HuH-7.5 (cell line): Measurements from ENCODE around the gene MAP7.
"Not testable (repeated sequence)": the region's sequence is repeated elsewhere in the genome, so short reads cannot be mapped to it uniquely, and the experiment has no call there.

Source experiments
- DNase-seq: peaks from one replicate; pipeline ENCODE4 v3.0.0; 2011; ENCODE audit warnings: low spot score

Gene MAP7

GRCh38 chr6:136383268-136383937 is 166.8 kb downstream of the MAP7 start:
- no peak for DNase-seq

GRCh38 chr6:136382676-136383252 is 167.5 kb downstream of the MAP7 start:
- no peak for DNase-seq

GRCh38 chr6:136378888-136379287 is 171.3 kb downstream of the MAP7 start:
- DNase-seq: no peak

- not testable (repeated sequence) for DNase-seq
Observed at GRCh38 chr6:136375836-136376235, 174.4 kb downstream of the MAP7 start.

GRCh38 chr6:136371959-136372358 is 178.3 kb downstream of the MAP7 start:
- DNase-seq: no peak

- no peak for DNase-seq
Observed at GRCh38 chr6:136370988-136371728, 179.1 kb downstream of the MAP7 start.

GRCh38 chr6:136365776-136366354 is 184.4 kb downstream of the MAP7 start:
- DNase-seq: no peak

GRCh38 chr6:136362421-136363356 is 187.5 kb downstream of the MAP7 start:
- DNase-seq: no peak

GRCh38 chr6:136361787-136362186 is 188.4 kb downstream of the MAP7 start:
- DNase-seq: no peak

- DNase-seq: no peak
Observed at GRCh38 chr6:136360783-136361182, 189.4 kb downstream of the MAP7 start.

GRCh38 chr6:136359851-136360250 is 190.4 kb downstream of the MAP7 start:
- DNase-seq: no peak

- DNase-seq: no peak
Observed at GRCh38 chr6:136351518-136352110, 198.6 kb downstream of the MAP7 start.

- no peak for DNase-seq
Observed at GRCh38 chr6:136350914-136351313, 199.3 kb downstream of the MAP7 start.

- no peak for DNase-seq
Observed at GRCh38 chr6:136347847-136348246, 202.4 kb downstream of the MAP7 start.

GRCh38 chr6:136345145-136345544 is 205.1 kb downstream of the MAP7 start:
- DNase-seq: no peak

GRCh38 chr6:136344420-136344819 is 205.8 kb downstream of the MAP7 start:
- DNase-seq: no peak

GRCh38 chr6:136343700-136344099 is 206.5 kb downstream of the MAP7 start:
- no peak for DNase-seq

- DNase-seq: no peak
Observed at GRCh38 chr6:136343275-136343674, 206.9 kb downstream of the MAP7 start.

GRCh38 chr6:136341967-136342366 is 208.3 kb downstream of the MAP7 start:
- DNase-seq: no peak

GRCh38 chr6:136341367-136341766 is 208.9 kb downstream of the MAP7 start:
- DNase-seq: no peak

GRCh38 chr6:136338486-136338885 is 211.7 kb downstream of the MAP7 start:
- DNase-seq: no peak
